ENCODE measurements around the gene DLGAP3. TPM values are rescaled to one million over a fixed set of nuclear protein-coding genes. Genes with fewer than 3 reads are reported as not detected.

DLGAP3 gene
- total and polyA plus RNA-seq, 2 donors (not counting 3 experiments of a cell fraction or from before 2014, with no cell fraction given): 0.04 to 0.20 TPM

GRCh38 chr1:34843392-34844251, 85.8 kb downstream of the DLGAP3 start:
- Histone ChIP-seq H3K4me3 (replicated peaks in 1 of 3; ENCODE audit: insufficient read depth in 1 of 3, low read depth in 1 of 3, low read length in 3 of 3) (peak overlapping the region in 1 of 3 experiments; percentile 12), H3K4me1 (ENCODE audit: control insufficient read depth, extremely low read depth, insufficient read depth, low read length) (peaks cover 30% of the 10 kb centered on the region), H3K36me3 (ENCODE audit: control insufficient read depth in 2 of 2, extremely low read depth in 1 of 2, insufficient read depth in 2 of 2, low read length in 2 of 2) (no peaks in the 10 kb centered on the region), H3K27ac (ENCODE audit: insufficient read depth, low read depth, low read length) (peak overlapping the region; percentile 73), H2AFZ (ENCODE audit: low read depth, low read length) (no peak overlapping the region), H3K9me1 (replicated peaks; ENCODE audit: control insufficient read depth, extremely low read depth, insufficient read depth, low read length) (no peaks in the 10 kb centered on the region), H3K4me2 (ENCODE audit: insufficient read depth, low read length) (peak overlapping the region; percentile 48), H3K9ac (replicated peaks; ENCODE audit: extremely low read depth, insufficient read depth, low read length) (peak overlapping the region; percentile 10), H4K20me1 (replicated peaks; ENCODE audit: control insufficient read depth, extremely low read depth, insufficient read depth, low read length) (no peaks in the 10 kb centered on the region), H3K9me3 (replicated peaks; ENCODE audit: control insufficient read depth, insufficient read depth, low read length) (no peaks in the 10 kb centered on the region), H3K27me3 (ENCODE audit: control insufficient read depth in 2 of 2, insufficient read depth in 2 of 2, low read length in 2 of 2) (no peaks in the 10 kb centered on the region), H3K79me2 (ENCODE audit: control insufficient read depth, insufficient read depth, low read length) (no peaks in the 10 kb centered on the region)
- ChIA-PET CTCF (interaction anchor here (1.5 to 3.7 kb wide), 4 partner anchors 9 to 57 kb away, joined by 7 to 49 read pairs (median 9); partner anchors contain the start of gene SMIM12), POLR2A (no interaction called here)
- DNase-seq (ENCODE audit: low read depth, low spot score) (peak; percentile 84), FAIRE-seq (no peak)
- dilution Hi-C loops (cut with MboI; ENCODE audit: extremely low pct_ligation_motif_present, low sequenced_read_pairs) (no loop called here), intact Hi-C loops (cut with micrococcal nuclease) (loop anchor here (1.0 kb wide), 3 partner anchors 8 to 18 kb away; no protein-coding TSS in a partner anchor)
- TSS peak; percentile 94 for BruUV-seq (replicated peaks)
- no peak for TF ChIP-seq FOS (IDR thresholded peaks at IDR 0.05; ENCODE audit: borderline replicate concordance, insufficient read depth, low read length)
- TF ChIP-seq GATA2 (IDR thresholded peaks at IDR 0.05; ENCODE audit: insufficient read depth, insufficient read length, low read depth, low read length): peak; percentile 60

GRCh38 chr1:34842952-34843371, 86.5 kb downstream of the DLGAP3 start:
- Histone ChIP-seq H3K36me3 (ENCODE audit: control insufficient read depth in 2 of 2, extremely low read depth in 1 of 2, insufficient read depth in 2 of 2, low read length in 2 of 2) (no peaks in the 10 kb centered on the region), H3K9me3 (replicated peaks; ENCODE audit: control insufficient read depth, insufficient read depth, low read length) (no peaks in the 10 kb centered on the region), H3K4me1 (ENCODE audit: control insufficient read depth, extremely low read depth, insufficient read depth, low read length) (peaks cover 30% of the 10 kb centered on the region), H3K9me1 (replicated peaks; ENCODE audit: control insufficient read depth, extremely low read depth, insufficient read depth, low read length) (no peaks in the 10 kb centered on the region), H4K20me1 (replicated peaks; ENCODE audit: control insufficient read depth, extremely low read depth, insufficient read depth, low read length) (no peaks in the 10 kb centered on the region), H3K27me3 (ENCODE audit: control insufficient read depth in 2 of 2, insufficient read depth in 2 of 2, low read length in 2 of 2) (no peaks in the 10 kb centered on the region), H3K4me2 (ENCODE audit: insufficient read depth, low read length) (peak overlapping the region; percentile 48), H3K9ac (replicated peaks; ENCODE audit: extremely low read depth, insufficient read depth, low read length) (peak overlapping the region; percentile 10), H3K27ac (ENCODE audit: insufficient read depth, low read depth, low read length) (peak overlapping the region; percentile 73), H2AFZ (ENCODE audit: low read depth, low read length) (no peak overlapping the region), H3K4me3 (replicated peaks in 1 of 3; ENCODE audit: insufficient read depth in 1 of 3, low read depth in 1 of 3, low read length in 3 of 3) (peak overlapping the region in 1 of 3 experiments; percentile 12), H3K79me2 (ENCODE audit: control insufficient read depth, insufficient read depth, low read length) (no peaks in the 10 kb centered on the region)
- CTCF ChIA-PET: interaction anchor here (1.0 to 3.7 kb wide), 6 partner anchors 10 to 100 kb away, joined by 3 to 49 read pairs (median 6); partner anchors contain the start of gene SMIM12
- TF ChIP-seq POLR2AphosphoS5 (IDR thresholded peaks at IDR 0.05; ENCODE audit: insufficient read depth, low read depth, low read length): no peak
- no peak for TF ChIP-seq EZH2 (IDR thresholded peaks at IDR 0.05; ENCODE audit: borderline replicate concordance, low read depth, low read length, severe bottlenecking)
- TF ChIP-seq FOS (IDR thresholded peaks at IDR 0.05; ENCODE audit: borderline replicate concordance, insufficient read depth, low read length): peak; percentile 21
- TF ChIP-seq MAX (IDR thresholded peaks at IDR 0.05; ENCODE audit: insufficient read depth, insufficient read length): no peak
- no peak for TF ChIP-seq CTCF (IDR thresholded peaks at IDR 0.05; ENCODE audit: extremely low read depth in 1 of 2, insufficient read depth in 1 of 2, low read depth in 1 of 2, low read length in 2 of 2)
- no peak for TF ChIP-seq JUN (IDR thresholded peaks at IDR 0.05; ENCODE audit: borderline replicate concordance, insufficient read depth, insufficient read length, low read depth)
- TF ChIP-seq GATA2 (IDR thresholded peaks at IDR 0.05; ENCODE audit: insufficient read depth, insufficient read length, low read depth, low read length): no peak
- peak; percentile 31 for TF ChIP-seq POLR2A (IDR thresholded peaks at IDR 0.05; ENCODE audit: low read depth, low read length)
- no peak for TF ChIP-seq MYC (IDR thresholded peaks at IDR 0.05; ENCODE audit: low read depth, low read length)
- FAIRE-seq (peak; percentile 86), DNase-seq (ENCODE audit: low read depth, low spot score) (peak; percentile 69)
- intact Hi-C loops (cut with micrococcal nuclease): loop anchor here (1.0 kb wide), 1 partner anchor 8 kb away; no protein-coding TSS in a partner anchor
- no TSS peak for BruUV-seq (replicated peaks)
- POLR2A ChIA-PET: no interaction called here
- dilution Hi-C loops (cut with MboI; ENCODE audit: extremely low pct_ligation_motif_present, low sequenced_read_pairs): no loop called here
